Measurements from ENCODE around the gene ZC3H7A. TPM values are rescaled to one million over a fixed set of nuclear protein-coding genes. Genes with fewer than 3 reads are reported as not detected.

The ZC3H7A gene
- total RNA-seq, 1 donor from 2014 or later, result 67.5 TPM

- Histone ChIP-seq H3K4me3 (no peak overlapping the region), H3K4me1 (peaks cover 57% of the 10 kb centered on the region), H3K36me3 (peaks cover 0 to 31% of the 10 kb centered on the region in 2 donors), H3K27me3 (no peaks in the 10 kb centered on the region), H3K27ac (no peak overlapping the region), H3K9me3 (no peaks in the 10 kb centered on the region)
- TF ChIP-seq POLR2A (IDR thresholded peaks at IDR 0.05), result no peak
- no peak for TF ChIP-seq POLR2AphosphoS5 (IDR thresholded peaks at IDR 0.05; ENCODE audit: insufficient read depth in 1 of 2, low read depth in 1 of 2)
- no peak for TF ChIP-seq CTCF (IDR thresholded peaks at IDR 0.05)
- intact Hi-C loops (cut with DNase I), result no loop called here
- DNase-seq (ENCODE audit: extremely low spot score in 2 of 2), result no peak
Observed at GRCh38 chr16:11737713-11738112, 59.3 kb downstream of the ZC3H7A start.

DNA sequence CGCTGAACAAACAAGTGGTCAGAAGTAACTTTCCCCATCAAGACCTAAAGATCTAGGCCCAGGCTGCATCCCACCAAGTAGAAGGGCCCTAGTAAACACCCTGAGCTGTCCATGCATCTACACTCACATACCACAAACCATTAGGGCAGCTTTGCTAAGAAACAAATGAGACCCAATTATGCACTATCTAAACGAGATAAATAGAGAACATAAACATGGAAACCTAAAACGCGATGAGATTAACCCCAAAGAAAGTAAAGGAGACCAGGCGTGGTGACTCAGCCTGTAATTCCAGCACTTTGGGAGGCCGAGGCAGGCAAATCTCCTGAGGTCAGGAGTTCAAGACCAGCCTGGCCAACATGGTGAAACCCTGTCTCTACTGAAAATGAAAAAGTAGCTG, 60.2 kb downstream of the ZC3H7A start:
- no peak overlapping the region for H3K27ac ChIP-seq
- H3K36me3 ChIP-seq, result peaks cover 0 to 39% of the 10 kb centered on the region in 2 donors
- DNase-seq (ENCODE audit: extremely low spot score in 2 of 2), result no peak
- H3K4me1 ChIP-seq, result peaks cover 55% of the 10 kb centered on the region
- TF ChIP-seq CTCF (IDR thresholded peaks at IDR 0.05) (no peak), POLR2AphosphoS5 (IDR thresholded peaks at IDR 0.05; ENCODE audit: insufficient read depth in 1 of 2, low read depth in 1 of 2) (no peak), POLR2A (IDR thresholded peaks at IDR 0.05) (no peak)
- H3K9me3 ChIP-seq, result no peaks in the 10 kb centered on the region
- no peak overlapping the region for H3K4me3 ChIP-seq
- no peaks in the 10 kb centered on the region for H3K27me3 ChIP-seq
- intact Hi-C loops (cut with DNase I), result no loop called here

GRCh38 chr16:11735787-11736186, 61.3 kb downstream of the ZC3H7A start:
- peaks cover 0 to 46% of the 10 kb centered on the region in 2 donors for H3K36me3 ChIP-seq
- no peaks in the 10 kb centered on the region for H3K27me3 ChIP-seq
- peaks cover 44% of the 10 kb centered on the region for H3K4me1 ChIP-seq

DNA sequence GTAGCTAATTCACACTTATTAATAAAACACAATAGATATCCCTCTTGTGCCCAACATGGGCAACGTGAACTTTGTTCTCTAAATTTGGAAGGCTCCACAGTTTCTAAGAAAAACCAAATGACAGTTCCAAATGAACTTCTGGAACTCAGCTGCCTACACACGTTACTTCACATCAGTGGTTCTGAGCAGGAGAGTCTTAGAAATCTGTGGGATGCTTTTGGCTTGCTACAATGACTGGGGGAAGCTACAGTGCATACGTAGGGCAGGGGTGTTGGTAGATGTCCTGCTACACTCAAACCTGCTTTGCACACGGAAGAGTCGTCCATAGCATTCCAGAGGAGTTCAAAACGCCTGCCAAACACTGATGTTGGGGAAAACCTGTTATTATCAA, 62.4 kb downstream of the ZC3H7A start:
- intact Hi-C loops (cut with DNase I), result no loop called here
- TF ChIP-seq CTCF (IDR thresholded peaks at IDR 0.05), result no peak
- no peak for TF ChIP-seq POLR2AphosphoS5 (IDR thresholded peaks at IDR 0.05; ENCODE audit: insufficient read depth in 1 of 2, low read depth in 1 of 2)
- TF ChIP-seq POLR2A (IDR thresholded peaks at IDR 0.05), result no peak
- no peaks in the 10 kb centered on the region for H3K27me3 ChIP-seq
- H3K4me3 ChIP-seq, result no peak overlapping the region
- H3K27ac ChIP-seq, result no peak overlapping the region
- no peak for DNase-seq (ENCODE audit: extremely low spot score in 2 of 2)
- no peaks in the 10 kb centered on the region for H3K9me3 ChIP-seq
- peaks cover 33% of the 10 kb centered on the region for H3K4me1 ChIP-seq
- H3K36me3 ChIP-seq, result peaks cover 0 to 57% of the 10 kb centered on the region in 2 donors

More at GRCh38 chr16:11735787-11736186, 61.3 kb downstream of the ZC3H7A start:
- TF ChIP-seq POLR2AphosphoS5 (IDR thresholded peaks at IDR 0.05; ENCODE audit: insufficient read depth in 1 of 2, low read depth in 1 of 2) (no peak), POLR2A (IDR thresholded peaks at IDR 0.05) (no peak), CTCF (IDR thresholded peaks at IDR 0.05) (no peak)
- DNase-seq (ENCODE audit: extremely low spot score in 2 of 2), result no peak
- intact Hi-C loops (cut with DNase I), result no loop called here
- Histone ChIP-seq H3K9me3 (no peaks in the 10 kb centered on the region), H3K4me3 (no peak overlapping the region), H3K27ac (no peak overlapping the region)

DNA sequence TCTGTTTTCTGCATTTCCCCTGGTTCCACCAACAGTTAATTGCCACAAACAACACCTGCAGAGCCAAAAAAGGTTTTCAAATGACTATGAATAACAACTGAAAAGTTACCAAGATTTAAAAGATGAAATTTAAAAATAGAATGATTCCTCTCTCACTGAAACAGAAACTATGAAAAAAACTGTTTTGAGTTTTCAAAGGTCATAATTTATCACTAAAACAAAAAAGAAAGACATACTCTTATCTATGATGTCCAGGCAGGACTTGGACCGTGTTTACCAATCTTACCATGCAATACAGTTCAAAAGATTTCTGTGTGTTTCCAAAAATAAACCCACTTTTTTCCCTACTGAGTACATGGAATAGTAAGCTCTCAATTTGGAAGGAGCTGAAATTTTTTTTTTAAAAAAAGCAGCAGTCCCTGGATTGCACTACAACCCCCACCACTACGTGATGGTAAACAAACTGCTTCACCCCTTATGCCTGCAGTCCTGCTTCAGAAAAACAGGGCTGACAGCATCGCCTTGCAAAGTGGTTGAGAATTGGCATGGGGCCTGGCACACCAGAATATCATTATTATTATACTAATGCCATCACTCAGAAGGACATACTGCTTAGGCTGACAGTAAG, 62.9 kb downstream of the ZC3H7A start:
- DNase-seq (ENCODE audit: extremely low spot score in 2 of 2), result no peak
- no peak for TF ChIP-seq CTCF (IDR thresholded peaks at IDR 0.05)
- no peak for TF ChIP-seq POLR2A (IDR thresholded peaks at IDR 0.05)
- no peak for TF ChIP-seq POLR2AphosphoS5 (IDR thresholded peaks at IDR 0.05; ENCODE audit: insufficient read depth in 1 of 2, low read depth in 1 of 2)
- H3K36me3 ChIP-seq, result peaks cover 0 to 57% of the 10 kb centered on the region in 2 donors
- H3K4me3 ChIP-seq, result no peak overlapping the region
- no peaks in the 10 kb centered on the region for H3K27me3 ChIP-seq
- no peak overlapping the region for H3K27ac ChIP-seq
- intact Hi-C loops (cut with DNase I), result no loop called here
- peaks cover 27% of the 10 kb centered on the region for H3K4me1 ChIP-seq
- no peaks in the 10 kb centered on the region for H3K9me3 ChIP-seq

Data from vagina (tissue), 2 donors.